GM18858 (cell line): Measurements from ENCODE around the gene RASA4B.
A peak's percentile ranks its signal among the peaks of the same experiment; 100 is the strongest.
"Not testable (repeated sequence)": the region's sequence is repeated elsewhere in the genome, so short reads cannot be mapped to it uniquely, and the experiment has no call there.

Experiments
- ATAC-seq: cut with Tn5 transposase; IDR thresholded peaks from one replicate; pipeline ENCODE4 v1.9.1; 2021; ENCODE audit not compliant: unreplicated experiment

Gene RASA4B

DNA sequence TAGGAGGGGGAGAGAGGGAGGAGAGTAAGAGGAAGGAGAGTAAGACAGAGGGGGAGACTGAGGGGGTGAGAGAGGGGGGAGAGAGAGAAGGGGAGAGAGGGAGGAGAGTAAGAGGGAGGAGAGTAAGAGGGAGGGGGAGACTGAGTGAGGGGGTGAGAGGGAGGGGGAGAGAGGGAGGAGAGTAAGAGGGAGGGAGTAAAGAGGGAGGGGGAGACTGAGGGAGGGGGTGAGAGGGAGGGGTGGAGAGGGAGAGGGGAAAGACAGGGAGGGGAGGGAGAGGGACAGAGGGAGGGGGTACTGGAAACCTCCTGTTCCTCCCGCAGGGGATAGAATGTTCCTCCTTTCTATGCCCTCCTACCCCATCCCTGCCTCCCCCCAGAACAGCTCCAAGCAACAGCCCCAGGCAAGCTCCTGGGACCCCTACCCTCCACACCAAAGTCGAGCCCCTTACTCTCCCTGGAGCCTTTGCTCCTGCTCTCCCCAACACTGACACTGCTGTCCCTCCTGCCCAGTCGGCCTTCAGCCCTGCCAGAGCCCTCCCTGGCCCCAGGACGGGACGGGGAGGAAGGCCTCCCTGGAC lies 4.8 kb downstream of the RASA4B start:
- not testable (repeated sequence) for ATAC-seq

DNA sequence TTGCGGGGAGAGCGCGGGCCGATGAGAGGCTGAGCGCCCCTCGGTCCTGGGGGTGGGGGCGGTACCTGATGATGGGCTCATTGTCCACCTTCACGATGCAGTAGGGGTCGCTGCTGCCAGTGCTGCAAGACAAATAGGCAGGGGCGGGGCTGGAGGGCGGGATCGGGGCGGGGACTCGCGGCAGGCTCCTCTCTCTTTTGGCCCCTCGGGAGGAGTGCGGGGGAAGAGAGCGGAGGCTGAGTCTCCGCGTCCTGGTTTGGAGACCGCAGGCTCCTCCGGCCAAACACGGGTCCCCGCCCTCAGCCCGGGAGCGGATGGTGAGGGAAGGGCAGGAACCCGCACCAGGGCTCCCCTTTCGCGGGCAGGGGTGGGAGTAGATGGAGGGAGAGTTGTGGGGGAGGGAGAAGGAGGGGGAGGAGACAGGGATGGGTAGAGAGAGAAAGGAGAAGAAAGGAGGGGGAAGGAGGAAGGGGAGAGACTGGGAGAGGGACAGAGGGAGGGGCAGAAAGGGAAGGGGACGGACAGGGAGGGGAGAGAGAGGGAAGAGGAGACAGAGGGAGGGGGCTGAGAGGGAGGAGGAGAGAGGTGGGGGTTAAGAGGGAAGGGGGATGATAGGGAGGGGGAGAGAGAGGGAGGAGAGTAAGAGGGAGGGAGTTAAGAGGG lies 5.6 kb downstream of the RASA4B start:
- ATAC-seq = not testable (repeated sequence)

DNA sequence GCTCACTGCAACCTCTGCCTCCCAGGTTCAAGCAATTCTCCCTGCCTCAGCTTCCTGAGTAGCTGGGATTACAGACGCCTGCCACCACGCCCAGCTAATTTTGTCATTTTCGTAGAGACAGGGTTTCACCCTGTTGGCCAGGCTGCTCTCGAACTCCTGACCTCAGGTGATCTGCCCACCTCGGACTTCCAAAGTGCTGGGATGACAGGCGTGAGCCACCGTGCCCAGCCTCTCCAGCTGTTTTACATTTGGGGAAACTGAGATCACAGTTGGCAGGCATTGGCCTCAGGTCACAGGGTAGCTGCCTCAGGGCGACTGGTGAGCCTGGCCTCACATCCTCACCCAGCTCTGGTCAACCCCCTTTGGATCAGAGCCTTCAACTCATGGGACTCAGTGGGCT lies 7.0 kb downstream of the RASA4B start:
- ATAC-seq = not testable (repeated sequence)

DNA sequence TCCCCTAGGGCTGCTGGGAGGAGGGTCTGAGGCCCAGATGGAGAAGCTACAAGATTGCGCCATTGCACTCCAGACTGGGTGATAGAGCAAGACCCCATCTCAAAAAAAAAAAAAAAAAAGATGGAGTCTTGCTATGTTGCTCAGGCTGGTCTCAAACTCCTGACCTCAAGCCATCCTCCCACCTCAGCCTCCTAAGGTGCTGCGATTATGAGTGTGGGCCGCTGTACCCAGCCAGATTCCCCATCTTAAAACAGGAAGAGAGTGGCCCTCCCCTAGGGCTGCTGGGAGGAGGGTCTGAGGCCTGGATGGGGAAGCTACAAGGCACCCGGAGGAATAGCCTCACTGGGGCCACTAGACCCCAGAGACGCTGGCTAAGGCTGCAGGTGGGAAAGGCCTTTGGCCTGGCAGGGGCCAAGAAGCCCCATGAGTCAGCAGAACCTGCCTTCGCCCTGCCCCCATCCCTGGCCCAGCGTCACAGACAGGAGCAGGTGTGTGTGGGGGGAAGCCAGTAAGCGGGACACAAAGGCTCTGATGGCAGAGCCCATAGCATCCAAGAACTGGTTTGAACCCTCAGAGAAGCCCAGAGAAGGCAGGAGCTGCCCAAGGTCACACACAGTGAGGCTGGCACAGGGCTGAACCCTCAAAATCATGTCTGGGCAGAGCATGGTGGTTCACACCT lies 10.0 kb downstream of the RASA4B start:
- ATAC-seq = not testable (repeated sequence)

DNA sequence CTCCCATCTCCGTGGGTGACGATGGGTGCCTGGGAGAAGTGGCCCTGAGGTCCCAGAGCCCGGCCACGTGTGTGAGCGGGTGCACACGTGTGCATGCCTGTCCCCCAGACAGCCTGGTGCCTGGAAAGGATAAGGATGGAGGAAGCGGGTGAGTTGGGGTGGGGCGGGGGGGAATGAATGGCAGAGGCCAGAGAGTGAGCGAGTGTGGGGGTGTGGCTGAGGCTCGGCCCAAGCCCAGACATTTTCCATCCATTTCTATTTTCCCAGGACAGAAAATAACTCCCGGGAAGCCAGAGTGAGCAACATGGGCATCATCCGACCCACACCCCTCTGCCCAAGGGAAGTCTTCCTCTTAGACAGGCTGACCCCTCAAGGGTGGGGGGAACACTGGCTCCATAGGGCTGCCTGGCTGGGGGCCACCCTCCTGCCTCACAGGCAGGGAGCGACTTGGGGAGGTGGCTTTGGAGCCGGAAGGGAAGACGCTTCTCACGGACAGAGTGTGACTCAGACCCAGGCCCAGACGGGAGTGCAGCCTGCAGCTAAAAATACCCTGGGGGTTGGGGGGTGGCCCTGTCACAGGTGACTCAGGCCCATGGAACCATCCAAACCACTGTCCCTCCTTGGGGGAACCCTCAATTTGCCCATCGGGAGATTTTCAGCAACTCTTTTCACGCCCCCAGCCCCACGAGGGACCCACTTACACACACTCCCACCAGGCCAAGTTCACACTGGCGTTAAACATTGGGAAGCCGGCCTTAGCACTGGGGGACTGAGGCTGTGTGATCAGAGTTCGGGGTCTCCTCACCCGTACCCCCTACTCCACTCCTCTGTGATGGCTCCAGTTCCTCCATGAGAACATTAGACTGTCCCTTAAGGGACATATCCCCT lies 12.0 kb downstream of the RASA4B start:
- ATAC-seq = not testable (repeated sequence)

DNA sequence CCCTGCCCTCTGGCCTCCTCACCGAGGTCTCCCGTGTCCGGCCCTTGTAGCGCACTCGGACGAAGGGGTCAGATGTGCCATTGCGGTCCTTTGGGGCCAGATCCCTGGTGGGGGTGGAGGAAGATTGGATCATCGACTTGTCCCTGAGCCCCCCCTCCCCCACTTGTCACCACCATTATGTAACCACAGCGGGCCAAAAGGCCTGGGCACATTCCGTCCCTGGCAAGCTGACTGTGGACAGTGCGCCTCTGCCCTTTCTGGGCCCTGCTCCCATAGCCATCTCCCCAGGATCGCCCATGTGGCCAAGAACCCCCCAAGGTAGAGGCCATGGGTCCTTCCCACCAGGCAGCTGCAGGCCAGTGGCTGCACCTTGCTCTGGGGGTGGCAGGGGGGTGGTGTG lies 14.4 kb downstream of the RASA4B start:
- ATAC-seq = not testable (repeated sequence)

DNA sequence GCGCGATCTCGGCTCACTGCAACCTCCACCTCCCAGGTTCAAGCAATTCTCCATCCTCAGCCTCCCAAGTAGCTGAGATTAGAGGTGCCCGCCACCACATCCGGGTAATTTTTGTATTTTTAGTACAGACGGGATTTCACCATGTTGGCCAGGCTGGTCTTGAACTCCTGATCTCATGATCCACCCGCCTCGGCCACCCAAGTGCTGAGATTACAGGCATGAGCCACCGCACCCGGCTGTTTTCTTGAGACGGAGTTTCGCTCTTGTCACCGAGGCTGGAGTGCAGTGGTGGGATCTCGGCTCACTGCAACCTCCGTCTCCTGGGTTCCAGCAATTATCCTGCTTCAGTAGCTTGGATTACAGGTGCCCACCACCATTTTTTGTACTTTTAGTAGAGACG lies 19.3 kb downstream of the RASA4B start:
- ATAC-seq = not testable (repeated sequence)

DNA sequence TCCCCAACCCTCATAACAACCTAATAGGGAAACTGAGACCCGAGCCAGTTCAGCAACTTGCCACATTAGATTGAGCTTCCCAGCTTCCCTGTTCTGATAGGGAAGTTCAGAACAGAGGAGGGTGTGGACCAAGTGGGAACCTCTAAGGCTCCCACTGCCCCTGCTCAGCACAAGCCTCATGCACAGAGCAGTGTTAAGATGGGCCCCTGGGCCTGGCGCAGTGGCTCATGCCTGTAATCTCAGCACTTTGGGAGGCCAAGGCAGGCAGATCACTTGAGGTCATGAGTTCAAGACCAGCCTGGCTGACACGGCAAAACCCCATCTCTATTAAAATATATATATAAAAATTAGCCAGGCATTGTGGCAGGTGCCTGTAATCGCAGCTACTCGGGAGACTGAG lies 20.3 kb downstream of the RASA4B start:
- ATAC-seq = not testable (repeated sequence)

DNA sequence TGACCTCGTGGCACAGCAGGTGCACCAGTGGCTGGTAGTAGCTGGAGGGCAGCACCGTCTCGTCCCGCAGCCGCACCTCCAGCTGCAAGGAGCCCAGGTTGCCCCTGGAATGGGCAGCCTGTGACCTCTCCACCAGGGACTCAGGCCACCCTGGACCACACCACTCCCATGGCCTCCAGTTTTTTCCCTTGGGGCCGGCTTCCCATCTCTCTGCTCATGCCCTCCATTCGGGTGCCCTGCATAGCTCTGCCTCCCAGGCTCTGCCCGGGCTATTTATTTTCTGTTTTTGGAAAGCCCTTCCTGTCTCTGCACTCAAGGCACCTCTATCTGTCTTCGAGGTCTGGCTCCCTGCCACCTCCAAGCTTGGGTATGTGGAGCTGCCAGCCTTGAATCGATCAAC lies 20.7 kb downstream of the RASA4B start:
- not testable (repeated sequence) for ATAC-seq

DNA sequence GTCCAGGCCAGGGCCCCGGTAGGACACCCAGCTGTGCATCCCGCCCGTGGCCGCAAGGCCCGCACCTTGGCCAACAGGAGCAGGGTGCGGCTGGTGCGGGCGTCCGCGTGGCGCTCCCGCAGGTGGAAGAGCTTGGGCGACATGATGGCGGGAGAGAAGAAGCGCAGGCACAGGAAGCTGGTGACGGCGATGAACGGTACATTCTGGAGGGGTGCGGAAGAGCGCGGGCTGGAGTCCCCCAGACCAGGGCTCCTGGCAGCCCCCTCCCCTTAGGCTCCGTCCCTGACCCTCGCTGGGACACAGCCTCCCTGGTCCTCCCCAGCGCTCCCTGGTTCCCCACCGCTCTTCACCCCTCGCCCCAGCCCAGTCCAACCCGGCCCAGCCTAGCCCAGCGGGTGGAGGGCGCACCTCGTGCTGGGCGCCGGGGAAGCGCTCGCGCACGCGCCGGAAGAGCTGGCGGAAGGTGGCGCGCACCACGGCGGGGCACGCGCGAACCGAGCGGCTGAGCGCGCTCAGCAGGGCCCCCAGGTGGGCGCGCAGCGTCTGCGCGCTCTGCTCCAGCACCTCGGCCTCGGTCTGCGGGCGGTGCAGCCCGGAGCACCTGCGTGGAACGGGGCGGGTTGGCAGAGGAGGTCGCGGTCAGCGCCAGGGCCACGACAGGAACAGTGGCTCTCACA lies 23.0 kb downstream of the RASA4B start:
- peak; percentile 65 for ATAC-seq

DNA sequence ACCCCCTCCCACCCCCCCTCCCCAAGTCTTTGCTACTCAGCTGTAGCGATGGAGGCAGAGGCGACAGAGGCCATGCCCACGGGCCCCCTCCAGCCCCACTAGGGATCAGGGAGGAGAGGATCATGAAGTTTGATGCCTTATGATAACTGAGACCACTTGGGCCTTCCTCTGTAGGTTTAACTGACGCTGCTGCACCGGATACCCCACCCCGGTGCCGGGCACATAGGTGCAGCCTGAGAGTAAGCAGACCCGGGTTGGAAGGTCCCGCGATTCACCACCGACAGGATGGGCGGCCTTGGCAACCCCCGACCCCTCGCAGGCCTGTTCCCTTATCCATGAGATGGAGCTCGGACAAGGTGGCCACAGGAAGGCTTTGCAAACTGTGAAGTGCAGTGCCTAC lies 23.6 kb downstream of the RASA4B start:
- not testable (repeated sequence) for ATAC-seq

DNA sequence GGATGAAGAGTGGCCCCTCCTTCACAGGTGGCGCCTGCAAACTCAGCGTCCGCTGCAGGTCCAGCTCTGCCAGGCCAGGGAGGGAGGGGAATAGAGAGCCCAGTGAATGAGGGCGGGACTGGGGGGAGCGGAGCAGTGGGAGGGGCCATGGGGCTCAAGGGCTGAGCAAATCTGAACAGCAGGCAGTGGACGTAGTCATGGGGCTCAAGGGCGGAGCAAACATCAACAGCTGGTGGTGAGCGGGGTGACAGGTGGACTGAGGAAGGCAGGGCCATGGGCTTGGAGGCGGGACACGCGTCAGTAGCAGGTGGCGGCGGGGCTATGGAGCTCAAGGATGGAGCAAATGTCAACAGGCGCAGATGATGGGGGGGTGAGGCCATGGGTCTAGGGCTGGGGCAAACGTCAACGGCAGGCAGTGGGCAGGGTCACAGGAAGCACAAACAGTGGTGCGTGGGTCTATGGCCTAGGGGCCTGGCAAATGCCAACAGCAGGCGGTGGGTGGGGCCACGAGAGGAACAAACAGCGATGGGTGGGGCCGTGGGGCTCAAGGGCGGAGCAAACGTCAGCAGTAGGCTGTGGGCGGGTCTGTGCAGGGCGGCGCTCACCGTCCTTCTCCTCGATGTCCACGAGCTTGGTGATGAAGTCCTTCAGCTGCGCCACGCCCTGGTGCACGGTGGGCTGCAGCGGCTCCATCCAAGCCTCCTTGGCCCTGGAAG lies 24.2 kb downstream of the RASA4B start:
- not testable (repeated sequence) for ATAC-seq

DNA sequence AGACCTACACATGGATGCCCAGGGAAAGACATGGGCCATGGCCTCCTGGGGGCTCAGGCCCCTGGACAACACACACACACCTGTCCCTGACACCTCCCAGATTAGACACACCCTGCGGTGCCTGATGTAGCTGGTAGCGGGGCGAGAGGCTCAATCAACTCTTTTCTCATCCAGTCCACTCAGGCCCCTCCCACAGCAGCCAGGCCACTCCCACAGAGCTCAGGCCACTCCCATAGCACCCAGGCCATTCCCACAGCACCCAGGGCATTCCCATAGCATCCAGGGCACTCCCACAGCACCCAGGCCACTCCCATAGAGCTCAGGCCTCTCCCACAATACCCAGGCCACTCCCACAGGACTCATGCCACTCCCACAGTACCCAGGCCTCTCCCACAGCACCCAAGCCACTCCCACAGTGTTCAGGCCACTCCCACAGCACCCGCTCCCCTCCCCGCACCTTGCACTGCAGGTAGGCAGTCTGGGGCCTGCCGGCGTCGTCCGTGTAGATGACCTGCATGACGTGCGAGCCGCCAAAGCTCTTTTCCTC lies 27.0 kb downstream of the RASA4B start:
- peak; percentile 38 for ATAC-seq

DNA sequence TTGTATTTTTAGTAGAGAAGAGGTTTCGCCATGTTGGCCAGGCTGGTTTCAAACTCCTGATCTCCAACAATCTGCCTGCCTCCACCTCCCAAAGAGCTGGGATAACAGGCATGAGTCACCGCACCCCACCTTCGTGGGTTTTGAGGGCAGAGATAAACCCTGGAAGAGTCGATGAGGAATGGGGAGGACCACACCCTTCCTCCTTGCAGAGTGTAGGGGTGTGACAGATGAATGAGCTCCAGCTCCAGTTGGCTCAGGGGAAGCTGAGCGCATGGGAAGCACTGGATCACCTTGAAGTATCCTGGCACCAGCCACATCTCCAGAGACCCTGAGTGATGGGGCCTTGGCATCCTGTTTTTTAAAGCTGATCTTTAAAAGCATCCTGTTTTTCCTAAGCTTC lies 33.3 kb downstream of the RASA4B start:
- ATAC-seq = not testable (repeated sequence)

DNA sequence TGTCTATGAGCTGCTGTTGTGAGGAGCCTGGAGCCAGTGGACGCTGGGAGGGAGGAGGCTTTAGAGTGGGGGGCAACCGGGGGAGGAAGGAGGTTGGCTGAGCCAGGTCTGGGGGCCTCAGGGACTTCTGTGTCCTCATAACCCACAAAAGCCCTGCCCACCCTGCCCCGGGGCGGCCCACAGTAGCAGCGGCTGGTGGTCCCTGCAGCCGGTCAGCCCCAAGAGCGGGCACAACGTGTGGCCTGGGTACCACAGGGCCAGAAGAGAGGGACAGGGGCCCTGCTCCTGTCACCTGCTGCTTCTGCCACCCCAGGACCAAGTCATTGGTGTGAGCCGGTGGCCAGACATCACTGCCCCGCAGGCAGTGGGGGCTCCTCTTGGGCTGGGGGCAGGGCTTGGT lies 35.6 kb downstream of the RASA4B start:
- ATAC-seq = not testable (repeated sequence)

DNA sequence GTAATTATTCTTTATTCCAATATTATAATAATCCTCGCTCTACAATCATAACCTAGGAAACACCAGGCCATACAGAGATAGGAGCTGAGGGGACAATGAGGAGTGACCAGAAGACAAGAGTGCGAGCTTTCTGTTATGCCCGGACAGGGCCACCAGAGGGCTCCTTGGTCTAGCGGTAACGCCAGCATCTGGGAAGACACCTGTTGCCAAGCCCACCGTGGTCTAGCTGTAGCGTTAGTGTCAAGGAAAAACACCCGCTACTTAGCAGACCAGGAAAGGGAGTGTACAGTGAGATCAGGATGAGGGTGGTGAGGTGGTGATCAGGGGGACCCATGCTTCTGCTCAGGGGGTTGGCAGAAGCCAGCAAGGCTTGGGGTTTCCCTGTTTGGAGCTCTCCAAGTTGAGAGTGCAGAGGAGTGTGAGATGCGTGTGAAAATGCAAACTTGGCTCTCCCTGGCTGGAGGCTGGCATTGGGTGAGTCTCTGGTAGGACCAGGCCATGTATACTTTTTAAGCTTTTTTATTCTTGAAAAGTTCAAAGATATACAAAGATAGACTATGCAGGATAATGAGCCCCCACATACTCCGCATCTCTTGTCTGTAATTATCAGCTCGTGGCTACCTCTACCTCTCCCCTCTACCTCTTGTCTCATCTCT lies 37.5 kb downstream of the RASA4B start:
- ATAC-seq = not testable (repeated sequence)

DNA sequence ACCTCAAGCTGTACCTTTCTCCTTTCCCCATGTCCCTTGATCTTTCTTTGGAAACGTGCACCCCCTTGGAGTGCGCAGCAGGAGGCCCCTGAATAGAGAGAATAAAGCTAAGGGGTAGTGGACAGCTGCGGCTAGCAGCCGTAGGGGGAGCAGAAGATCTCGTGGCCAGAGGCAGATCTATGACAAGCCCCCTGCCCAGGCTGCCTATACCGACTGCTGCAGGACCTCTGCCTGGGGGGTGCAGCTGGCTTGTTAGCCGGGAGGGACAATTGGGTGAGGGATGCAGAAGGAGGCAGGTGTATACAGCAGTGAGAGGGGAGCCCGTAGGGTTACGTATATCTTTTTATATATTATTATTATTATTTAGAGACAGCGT lies 38.4 kb downstream of the RASA4B start:
- peak; percentile 30 for ATAC-seq

DNA sequence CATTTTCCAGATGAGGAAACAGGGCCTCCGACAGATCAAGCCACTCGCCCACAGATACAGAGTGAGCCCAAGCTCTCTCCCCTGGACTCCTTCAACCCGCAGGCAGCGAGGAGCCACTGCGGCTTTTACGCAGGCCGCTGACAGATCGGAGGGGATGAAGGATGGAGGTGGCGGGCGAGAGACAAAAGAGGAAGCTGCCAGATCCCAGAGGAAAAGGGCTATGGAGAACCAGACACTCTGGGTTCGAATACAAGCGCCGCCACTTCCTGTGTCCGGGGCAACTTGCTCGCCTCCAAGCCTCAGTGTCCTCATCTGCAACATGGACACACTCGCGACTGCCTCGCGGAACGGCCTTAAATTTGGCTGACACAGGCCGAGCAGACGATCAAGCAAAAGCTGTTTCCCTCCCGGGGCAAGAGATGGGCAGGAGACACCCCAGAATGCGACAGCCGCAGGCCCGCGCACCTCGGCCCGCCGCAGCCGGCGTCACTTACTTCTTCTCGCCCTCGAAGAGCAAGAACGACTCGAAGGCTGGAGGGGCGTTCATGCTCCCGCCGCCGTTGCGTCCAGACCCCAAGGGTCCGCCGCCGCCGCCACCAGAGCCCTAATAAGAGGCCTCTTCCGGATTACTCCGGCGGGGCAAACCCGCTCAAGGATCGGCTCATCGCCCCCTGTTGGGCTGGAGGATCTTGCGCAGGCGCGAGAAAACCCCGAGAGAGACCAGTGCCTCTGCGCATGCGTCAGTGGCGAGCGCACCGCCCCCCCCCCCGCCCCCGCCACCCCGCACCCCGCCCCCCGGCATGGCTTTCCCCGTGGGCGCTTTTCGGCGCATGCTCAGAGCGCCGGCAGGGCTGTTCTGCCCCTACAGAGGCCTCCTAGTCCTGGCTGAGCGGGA lies 39.0 kb downstream of the RASA4B start, which contains the start of gene POLR2J:
POLR2J (minus strand) TSS at position 609 of the 895 bp plus-strand sequence; CDS start at position 547, 62 bp downstream.
- peak; percentile 68 for ATAC-seq
